M059J (cell line): ENCODE data around the gene ESR2. TPM values are rescaled to one million over a fixed set of nuclear protein-coding genes. Genes with fewer than 3 reads are reported as not detected.

ENCODE experiments used
- DNase-seq: peaks from one replicate; pipeline ENCODE4 v3.0.0-alpha.2; 2012; ENCODE audit warnings: low read depth
- total RNA-seq: library from RNA; depleted of rRNA; stranded (reverse); fragments of >200 nt; shearing (Covaris generic); gene quantifications from 2 replicates; pipeline ENCODE4 v1.2.3, GENCODE V29; 2014

Gene ESR2
- total RNA-seq, 1 experiment from 2014 or later = not detected

DNA sequence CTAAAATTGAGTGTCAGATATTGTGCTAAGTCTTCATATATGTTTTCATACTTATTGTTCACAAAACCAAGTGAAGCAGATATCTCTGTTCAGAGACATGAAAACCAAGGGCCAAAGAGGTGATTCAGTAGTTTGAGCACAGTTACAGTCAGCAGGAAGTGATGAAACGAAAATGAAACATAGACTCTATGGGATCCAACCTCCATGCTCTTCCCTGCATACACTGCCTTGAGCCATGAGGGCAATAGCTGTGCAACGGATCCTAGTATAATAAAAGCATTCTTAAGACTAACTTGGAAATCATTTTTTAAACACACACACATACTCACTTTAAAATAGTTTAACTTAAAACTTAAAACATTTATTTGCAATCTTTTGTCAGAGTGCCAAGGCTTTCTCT is 27.9 kb downstream of the ESR2 start:
- peak; percentile 69 for DNase-seq

DNA sequence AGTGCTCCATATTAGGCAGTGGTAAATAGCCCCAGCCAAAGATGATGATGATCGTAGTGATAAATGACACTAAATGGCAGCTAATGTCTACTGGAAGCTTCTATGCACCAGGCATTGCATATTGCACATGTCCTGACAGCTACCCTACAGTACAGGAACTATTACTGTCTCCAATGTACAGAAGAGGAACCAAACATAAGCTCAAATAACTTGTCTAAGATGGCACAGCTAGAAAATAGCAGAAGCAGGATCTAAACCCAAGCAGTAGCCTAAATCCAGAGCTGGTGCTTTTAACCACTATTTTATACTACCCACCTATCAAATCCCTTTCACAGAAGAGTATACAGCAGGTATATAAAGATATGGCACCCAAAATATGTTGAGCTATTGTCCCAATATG is 28.9 kb downstream of the ESR2 start:
- DNase-seq = no peak

DNA sequence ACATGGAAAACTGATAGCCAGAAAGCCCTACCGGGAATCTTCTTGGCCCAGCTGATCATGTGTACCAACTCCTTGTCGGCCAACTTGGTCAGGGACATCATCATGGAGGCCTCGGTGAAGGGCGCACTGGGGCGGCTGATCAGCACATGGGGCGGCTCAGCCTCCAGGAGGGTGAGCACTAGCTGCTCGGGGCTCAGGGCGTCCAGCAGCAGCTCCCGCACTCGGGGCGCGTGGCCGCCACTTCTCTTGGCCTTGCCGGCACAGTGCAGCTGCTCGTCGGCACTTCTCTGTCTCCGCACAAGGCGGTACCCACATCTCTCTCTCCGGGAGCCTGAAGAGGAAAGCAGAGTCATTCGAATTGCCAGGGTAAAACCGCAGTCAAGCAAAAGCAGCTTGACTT is 33.8 kb downstream of the ESR2 start:
- no peak for DNase-seq

DNA sequence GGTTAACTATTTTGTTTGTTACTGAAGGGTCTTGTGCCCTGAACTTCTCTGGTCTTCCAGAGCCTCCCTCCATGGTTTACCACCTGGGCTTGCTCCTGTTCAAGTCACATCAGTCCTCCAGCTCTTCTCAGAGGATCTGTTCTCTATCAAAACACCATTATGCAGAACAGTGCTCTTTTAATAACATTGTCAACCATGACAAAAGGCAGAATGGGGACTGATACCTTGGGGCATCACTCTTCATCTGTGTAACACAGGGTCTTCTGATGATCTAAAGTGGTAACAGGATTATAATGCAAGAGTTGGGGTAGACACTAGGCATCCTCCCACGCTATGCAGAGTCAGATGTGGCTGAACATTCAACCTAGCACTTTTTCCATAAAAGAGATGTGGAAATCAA is 38.4 kb downstream of the ESR2 start:
- no peak for DNase-seq

DNA sequence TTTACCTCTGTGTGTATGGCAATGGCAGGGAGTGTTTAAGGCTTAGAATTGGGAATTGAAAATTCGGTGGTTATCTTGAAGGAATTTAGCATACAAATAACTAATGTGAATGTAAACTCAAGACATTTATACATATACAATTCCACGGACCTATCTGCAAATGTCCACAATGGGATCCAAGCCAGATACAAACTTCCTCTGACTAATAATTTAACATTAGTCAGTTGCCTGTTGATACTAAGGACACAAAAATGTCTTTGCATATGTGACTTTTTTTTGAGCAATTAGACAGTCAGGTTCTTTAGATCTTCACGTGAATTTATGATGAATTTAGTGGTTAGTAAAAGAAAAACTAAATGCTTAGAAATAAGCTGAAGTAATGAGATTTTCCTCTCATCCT is 40.5 kb downstream of the ESR2 start:
- DNase-seq = peak; percentile 42

DNA sequence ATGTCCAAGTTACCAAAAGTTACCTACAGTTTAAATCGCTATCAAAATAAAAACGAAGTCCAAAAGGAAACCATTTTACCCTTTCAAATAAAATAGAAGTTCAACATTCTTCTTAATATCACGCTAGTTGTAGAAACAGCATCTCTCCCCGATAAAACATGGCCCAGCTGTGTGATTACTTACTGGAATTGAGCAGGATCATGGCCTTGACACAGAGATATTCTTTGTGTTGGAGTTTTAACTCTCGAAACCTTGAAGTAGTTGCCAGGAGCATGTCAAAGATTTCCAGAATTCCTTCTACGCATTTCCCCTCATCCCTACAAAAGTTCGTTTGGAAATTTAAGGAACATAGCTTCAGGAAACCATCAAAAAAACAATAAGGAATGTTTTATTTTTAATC is 44.8 kb downstream of the ESR2 start:
- no peak for DNase-seq

DNA sequence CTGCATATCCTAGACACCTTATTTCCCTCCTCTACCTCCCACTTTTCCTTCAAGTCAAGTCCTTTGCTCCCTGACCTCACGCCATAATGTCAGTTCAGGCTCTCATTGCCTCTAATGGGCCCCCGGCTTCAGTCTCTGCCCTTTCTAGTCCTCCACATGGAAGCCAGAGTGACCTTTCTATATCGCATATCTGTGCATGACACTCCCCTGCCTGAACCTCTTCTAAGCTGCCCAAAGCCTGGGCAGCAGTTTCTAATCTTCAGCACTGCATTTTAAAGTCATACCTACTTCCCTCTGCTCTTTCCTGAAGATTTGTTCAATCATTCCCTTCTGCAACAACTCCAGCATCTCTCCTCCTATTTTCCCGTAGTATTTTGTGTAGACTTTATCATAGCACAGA is 45.5 kb downstream of the ESR2 start:
- DNase-seq = no peak

DNA sequence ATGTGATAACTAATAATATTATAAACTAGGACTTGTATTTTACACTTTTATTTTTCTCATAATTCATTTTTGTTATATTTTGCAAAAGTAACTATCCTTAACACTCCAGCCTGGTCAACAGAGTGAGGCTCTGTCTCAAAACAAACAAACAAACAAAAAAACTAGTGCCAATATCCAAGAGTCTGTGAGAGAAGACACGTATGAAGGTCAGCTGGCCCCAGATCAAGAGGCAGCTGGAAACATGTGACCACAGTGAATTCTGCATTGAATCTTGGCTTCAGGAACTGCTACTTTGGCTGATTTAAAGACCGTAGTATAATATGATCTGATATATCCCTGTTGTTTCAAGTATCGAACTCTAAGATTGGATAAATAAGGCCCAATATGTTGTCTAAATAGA is 47.0 kb downstream of the ESR2 start:
- no peak for DNase-seq

DNA sequence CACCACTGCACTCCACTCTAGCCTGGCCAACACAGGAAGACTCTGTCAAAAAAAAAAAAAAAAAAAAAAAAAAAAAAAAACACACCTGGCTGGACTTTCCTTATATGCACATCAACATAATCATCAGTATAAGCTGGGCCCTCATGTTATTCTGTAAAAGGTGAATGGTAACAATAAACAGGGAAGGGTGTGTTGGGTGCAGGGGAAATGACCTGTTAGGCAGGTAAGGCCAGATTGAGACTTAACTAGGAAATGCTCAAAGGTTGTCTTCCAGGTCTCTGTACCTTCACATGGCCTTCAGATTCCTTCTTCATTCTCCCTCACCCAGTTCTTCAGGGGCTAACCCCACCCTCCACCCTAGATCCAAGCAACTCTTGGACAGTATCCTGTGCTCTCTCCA is 47.5 kb downstream of the ESR2 start:
- DNase-seq = no peak

DNA sequence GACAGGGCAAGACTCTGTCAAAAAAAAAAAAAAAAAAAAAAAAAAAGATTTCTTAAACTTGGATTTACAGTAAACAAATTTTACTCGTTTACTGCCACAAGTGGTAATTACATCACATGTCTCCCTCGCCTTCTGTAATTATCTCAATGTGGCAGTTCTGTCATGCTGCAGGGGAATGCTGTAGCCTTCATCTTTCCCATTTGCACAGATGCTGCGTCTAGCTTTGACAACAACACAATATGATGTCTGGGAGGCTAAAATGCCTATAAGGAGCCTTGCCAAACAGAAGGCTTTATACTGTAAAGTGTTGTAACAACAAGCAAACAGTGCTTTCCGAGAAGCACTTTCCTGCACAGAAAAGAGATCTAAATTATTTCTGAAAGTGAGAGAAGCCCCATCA is 48.7 kb downstream of the ESR2 start:
- no peak for DNase-seq

DNA sequence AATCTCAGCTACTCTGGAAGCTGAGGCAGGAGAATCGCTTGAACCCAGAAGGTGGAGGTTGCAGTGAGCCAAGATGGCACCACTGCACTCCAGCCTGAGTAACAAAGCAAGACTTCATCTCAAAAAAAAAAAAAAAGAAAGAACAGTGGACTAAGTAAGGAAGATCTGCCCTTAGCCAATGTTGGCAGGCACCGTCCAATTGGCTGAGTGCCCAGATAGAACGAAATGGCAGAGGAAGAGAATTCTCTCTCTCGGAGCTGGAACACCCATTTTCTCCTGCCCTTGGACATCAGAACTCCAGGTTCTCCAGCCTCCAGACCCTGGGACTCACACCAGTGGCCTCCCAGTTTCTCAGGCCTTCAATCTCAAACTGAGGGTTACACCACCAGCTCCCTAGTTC is 49.9 kb downstream of the ESR2 start:
- peak; percentile 18 for DNase-seq

DNA sequence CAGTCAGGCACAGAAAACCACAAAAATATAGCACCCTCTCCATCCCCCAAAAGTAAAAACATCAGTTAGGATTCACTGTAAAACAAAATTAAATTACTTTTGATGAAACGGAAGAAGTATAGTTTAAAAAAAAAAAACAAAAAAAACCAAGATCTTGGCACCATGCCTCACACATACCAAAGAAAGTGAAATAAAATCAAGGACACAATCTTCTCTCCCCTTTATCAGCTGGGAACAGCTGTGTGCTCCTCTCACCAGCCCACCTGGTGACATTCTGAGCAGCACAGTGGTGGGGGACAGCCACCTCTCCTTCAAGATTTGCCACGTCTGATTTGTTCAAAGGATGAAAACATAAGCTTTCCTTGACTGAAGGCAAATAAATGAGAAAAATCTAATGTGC is 55.5 kb downstream of the ESR2 start:
- no peak for DNase-seq

DNA sequence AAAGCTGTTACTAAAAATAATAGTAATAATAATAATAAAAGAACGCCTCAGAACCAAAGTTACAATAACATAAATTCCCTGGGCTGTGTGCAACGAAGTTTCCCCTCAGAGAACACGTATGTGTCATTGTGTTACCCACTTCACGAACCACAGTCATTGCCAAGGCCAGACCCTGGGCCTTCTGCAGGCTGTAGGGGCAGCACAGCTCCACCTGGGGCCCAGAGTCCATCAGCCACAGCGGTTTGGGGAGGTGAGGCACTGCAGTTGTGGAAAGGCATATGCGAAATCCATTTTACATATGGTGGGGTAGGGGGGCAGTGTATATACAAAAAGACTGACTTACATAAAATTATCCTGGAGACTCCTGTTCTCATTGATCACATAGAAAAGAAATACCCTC is 56.1 kb downstream of the ESR2 start:
- DNase-seq = no peak

DNA sequence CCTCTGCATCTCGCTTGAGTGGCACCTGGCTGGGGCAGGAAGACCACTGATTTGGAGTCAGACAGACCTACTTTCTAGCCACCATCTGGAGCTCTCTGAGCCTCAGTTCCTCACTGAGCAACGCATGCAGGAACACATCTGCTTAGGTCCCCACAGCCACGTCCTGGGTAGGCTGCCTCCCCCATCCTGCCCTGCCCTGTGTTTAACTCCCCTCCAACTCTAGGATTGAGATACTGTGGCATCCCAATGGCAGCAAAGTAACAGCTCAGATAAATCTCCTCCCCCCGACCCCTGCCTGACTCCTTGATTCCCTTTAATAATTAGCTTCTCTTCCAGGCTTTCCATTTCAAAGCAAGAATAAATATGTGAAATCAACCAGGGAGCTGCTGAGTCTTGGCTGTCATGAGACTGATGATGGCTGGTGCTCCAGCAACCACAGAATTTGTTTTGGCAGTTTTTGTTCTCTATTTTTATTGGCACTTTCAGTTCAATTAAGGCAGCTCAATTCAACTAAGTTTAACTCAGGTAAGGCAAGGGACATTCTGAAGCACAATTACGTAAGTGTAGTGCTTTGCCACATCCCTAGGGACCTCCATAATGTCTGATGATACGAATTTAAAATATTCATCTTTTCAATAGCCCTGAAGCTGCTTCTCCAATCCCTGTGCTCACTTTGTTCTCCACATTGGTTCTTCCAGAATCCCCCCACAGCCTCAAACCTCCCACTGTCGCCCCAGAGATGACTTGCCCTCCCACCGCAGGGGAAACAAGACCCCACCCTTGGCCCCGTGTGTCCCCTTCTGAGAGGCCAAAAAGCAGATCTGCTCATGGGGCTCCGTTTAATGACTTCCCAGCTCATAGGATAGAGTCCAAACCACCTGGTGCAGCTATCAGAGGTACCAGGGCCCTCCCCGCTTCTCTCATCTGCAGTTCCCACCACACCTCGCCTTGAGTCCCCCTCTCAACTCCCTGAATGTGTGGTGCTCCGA is 58.2 kb downstream of the ESR2 start:
- no peak for DNase-seq

DNA sequence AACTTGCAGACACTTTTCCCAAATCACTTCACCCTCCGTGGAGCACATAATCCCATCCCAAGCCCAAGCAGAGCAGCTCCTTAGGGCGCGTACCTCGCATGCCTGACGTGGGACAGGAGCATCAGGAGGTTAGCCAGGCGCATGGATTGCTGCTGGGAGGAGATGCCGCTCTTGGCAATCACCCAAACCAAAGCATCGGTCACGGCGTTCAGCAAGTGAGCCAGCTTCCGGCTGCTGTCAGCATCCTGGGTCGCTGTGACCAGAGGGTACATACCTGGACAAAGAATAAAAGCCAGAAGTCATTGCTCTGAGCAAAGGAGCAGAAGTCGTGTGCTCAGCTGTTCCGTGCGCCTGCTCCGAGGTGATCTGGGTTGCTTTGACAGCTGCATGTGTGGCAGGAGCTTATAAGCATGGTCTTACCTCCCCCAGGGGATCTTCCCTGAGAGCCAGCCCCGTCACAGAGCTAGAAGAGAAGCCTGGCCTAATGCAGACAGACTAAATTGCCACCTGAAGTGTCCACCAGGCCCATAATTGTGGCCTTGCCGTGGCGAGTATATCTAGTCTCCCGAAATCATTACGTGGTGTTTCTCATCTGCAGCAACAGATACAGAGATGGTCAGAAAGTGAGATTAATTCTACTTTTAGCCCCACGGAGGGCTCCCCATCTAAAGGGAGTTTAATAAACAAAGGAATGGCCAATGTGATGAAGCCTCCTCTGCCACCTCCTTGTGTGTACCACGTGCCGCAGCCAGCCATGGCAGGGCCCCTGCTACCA is 59.1 kb downstream of the ESR2 start:
- DNase-seq = peak; percentile 73

DNA sequence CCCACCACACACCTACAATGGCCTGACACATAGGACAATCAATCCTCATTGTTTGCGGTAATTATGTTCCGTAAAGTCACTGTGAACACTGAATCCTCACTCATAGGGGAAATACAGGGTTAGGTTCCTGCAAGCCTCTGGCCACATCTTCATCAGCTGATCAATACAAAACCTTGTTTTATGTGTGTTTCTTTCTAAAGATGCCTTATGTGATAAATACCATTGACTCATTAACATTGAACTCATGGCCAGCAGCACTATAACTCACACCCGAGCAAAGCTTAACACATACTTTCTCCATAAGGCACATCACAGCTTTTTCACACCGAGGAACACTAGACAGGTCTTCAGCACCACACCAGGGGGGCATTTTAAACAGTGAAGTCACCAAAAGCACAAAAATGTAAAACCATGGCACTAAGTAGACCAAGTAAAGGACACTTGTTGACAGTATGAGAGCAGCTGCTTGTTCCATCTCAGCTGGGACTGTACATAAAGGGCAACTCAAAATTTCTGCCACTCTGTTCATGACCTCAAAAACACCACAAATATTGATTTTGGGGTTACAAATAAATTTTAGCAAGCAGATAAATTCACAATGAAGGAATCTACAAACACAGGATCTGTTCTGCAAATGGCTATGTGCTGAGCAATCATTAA is 60.5 kb downstream of the ESR2 start:
- DNase-seq = no peak

DNA sequence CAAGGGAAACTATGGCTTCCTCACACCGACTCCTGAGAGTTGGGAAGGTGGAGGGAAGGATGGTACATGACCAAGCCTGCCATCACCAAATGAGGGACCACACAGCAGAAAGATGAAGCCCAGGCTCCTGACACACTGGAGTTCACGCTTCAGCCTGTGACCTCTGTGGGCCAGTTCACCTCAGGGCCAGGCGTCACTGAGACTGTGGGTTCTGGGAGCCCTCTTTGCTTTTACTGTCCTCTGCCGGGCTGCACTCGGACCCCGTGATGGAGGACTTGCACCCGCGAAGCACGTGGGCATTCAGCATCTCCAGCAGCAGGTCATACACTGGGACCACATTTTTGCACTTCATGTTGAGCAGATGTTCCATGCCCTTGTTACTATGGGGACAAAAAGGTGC is 61.2 kb downstream of the ESR2 start:
- DNase-seq = no peak

DNA sequence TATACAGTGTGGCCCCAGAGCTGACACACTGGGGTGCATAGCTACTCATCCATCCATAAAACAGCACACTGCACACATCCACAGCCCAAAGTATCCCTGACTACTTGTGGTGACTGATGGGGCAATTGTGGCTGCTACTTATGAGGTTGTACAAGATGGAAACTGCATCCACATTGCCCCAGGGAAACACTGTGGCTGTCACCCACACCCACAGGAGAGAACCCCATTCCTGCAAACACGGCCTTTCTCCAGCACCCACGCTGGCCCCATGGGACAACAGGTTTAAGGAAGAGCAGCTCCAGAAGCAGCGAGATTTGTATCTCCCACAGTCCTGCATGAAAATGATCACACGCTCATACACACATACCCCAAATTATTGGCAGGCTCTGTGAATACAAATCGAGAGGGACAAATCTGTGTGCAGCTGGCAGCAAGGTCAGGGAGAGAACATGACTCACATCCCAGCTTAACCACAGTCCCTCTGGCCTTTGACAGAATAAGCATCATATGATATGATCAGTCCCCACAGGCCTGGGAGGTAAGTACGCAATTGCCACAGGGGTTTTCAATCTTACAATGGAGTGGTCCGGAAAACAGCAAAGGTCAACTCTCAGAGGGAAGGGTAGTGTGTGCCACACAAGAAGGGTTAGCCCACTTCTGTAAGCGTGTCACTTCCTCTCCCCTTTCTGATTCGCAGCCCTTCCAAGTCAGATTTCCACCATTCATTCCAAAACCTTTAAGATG is 61.9 kb downstream of the ESR2 start:
- peak; percentile 96 for DNase-seq

DNA sequence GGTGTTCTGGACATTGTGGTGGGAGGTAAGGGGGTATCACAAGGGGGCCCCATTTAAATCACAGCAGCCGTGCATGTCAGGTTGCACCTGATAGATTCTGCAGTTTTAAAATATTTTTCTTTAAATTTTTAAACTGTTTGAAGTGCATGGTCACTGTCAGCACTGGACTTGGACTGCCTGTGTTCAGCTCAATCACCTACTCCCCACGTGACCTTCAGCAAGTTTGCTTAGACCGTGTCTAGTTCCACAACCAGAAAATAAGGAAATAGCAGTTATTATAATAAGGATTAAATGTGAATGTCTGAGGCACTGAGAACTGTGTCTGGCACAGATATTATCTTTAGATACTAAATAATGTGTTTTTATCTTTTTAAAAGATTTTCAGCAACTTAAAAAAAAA is 64.7 kb downstream of the ESR2 start:
- no peak for DNase-seq

DNA sequence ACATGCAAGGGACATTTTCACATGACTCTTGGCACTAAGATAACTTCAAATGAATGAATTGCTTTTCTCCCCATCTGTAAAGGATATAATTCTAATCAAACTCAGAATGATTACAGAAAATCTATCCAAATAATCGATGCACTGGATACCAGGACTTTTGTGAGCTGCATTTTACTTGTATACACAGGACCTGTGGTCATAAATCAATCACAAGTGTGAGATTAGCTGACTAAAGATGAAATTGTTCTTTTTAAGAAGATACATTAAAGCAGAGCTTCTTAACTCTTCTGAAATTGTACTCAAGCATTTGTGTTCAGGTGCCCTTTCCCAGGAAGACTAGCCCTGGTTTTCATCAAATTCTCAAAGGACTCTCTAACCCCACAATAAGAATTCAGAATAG is 66.3 kb downstream of the ESR2 start:
- DNase-seq = no peak

DNA sequence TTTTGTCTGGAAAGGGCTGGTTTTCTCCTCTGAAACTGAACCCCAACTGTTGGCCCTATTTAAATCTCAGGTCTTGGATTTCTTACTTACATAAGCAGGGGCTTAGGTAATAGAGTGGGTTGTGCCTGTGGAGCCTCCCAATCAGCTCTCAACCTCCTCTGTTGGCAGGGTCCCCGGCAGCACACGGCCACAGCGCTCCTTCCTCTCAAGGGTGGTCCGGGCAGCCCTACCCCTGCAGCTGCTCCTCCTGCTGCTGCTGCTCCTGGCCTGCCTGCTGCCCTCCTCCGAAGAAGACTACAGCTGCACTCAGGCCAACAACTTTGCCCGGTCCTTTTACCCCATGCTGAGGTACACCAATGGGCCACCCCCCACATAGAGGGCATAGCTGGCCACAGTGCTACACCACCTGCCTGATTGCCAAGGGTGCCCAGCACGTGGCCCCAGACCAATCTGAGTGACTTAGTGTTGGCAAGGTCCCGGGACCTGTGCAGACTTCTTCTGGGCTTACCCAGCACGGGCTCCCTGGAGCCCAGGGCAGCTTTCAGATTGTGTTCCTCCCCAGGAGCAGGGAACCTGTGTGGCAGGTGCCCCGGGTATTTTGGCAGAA is 68.9 kb downstream of the ESR2 start:
- DNase-seq = no peak
